Hepatocyte (in vitro differentiated cells): ENCODE data around the gene CDH26. TPM values are rescaled to one million over a fixed set of nuclear protein-coding genes. Genes with fewer than 3 reads are reported as not detected.

ENCODE experiments used
- DNase-seq: peaks from one replicate; pipeline ENCODE4 v3.0.0-alpha.2; 2016; ENCODE audit warnings: low spot score
- H2AFZ ChIP-seq: fragments of 200-600 bp; sonication (generic); 2 replicates; pipeline ENCODE4 v1.6.0; 2016; ENCODE audit warnings: antibody characterized with exemption, mild to moderate bottlenecking
- H3K27ac ChIP-seq: fragments of 200-600 bp; sonication (generic); 2 replicates; pipeline ENCODE4 v1.5.1; 2016; ENCODE audit warnings: mild to moderate bottlenecking
- H3K27me3 ChIP-seq: fragments of 200-600 bp; sonication (generic); 2 replicates; pipeline ENCODE4 v1.6.1; 2016
- H3K36me3 ChIP-seq: fragments of 200-600 bp; sonication (generic); replicated peaks from 2 replicates; pipeline ENCODE4 v1.5.1; 2016; ENCODE audit warnings: low read depth; ENCODE audit not compliant: insufficient read depth
- H3K4me1 ChIP-seq: fragments of 200-600 bp; sonication (generic); 2 replicates; pipeline ENCODE4 v1.5.1; 2016; ENCODE audit warnings: mild to moderate bottlenecking, moderate library complexity; ENCODE audit not compliant: insufficient read depth
- H3K4me2 ChIP-seq: fragments of 200-600 bp; sonication (generic); 2 replicates; pipeline ENCODE4 v1.6.0; 2016
- H3K4me3 ChIP-seq: fragments of 200-600 bp; sonication (generic); 2 replicates; pipeline ENCODE4 v1.5.1; 2016; ENCODE audit warnings: mild to moderate bottlenecking
- H3K79me2 ChIP-seq: fragments of 200-600 bp; sonication (generic); 2 replicates; pipeline ENCODE4 v1.6.0; 2017; ENCODE audit warnings: mild to moderate bottlenecking
- H3K9me2 ChIP-seq: fragments of 200-600 bp; sonication (generic); replicated peaks from 2 replicates; pipeline ENCODE4 v1.6.0; 2017; ENCODE audit warnings: mild to moderate bottlenecking; ENCODE audit not compliant: insufficient read depth
- H3K9me3 ChIP-seq: fragments of 200-600 bp; sonication (generic); 2 replicates; pipeline ENCODE4 v1.5.1; 2016; ENCODE audit warnings: low read depth, mild to moderate bottlenecking
- H4K20me1 ChIP-seq: fragments of 200-600 bp; sonication (generic); 2 replicates; pipeline ENCODE4 v1.6.0; 2016; ENCODE audit warnings: mild to moderate bottlenecking; ENCODE audit not compliant: insufficient read depth, poor library complexity, severe bottlenecking
- CTCF ChIP-seq: fragments of 200-600 bp; sonication (generic); IDR thresholded peaks from 2 replicates; pipeline ENCODE4 v1.5.1; 2016; ENCODE audit warnings: antibody characterized with exemption, mild to moderate bottlenecking; ENCODE audit not compliant: poor library complexity
- EZH2 ChIP-seq: fragments of 200-600 bp; sonication (generic); IDR thresholded peaks from 2 replicates; pipeline ENCODE4 v1.6.1; 2016; ENCODE audit warnings: antibody characterized with exemption, mild to moderate bottlenecking, borderline replicate concordance
- EZH2phosphoT487 ChIP-seq: fragments of 200-600 bp; sonication (generic); IDR thresholded peaks from one replicate; pipeline ENCODE4 v1.6.1; 2018; ENCODE audit warnings: antibody characterized with exemption, mild to moderate bottlenecking, low read depth, moderate library complexity; ENCODE audit not compliant: unreplicated experiment, severe bottlenecking
- WGBS: methylation state at CpG from one replicate; pipeline ENCODE4 v1.1.6; 2016; ENCODE audit warnings: low lambda C conversion rate; ENCODE audit errors: missing lambda C conversion rate; 5-methylcytosine and 5-hydroxymethylcytosine counted together
- polyA plus RNA-seq: library from polyadenylated mRNA; unstranded; fragments of >200 nt; fragmentation: Nextera tagmentation; extraction: Ambion mirVana; gene quantifications from 2 replicates; pipeline ENCODE4 v1.2.1, GENCODE V29; 2016
- total RNA-seq: library from RNA; depleted of rRNA; stranded (reverse); fragments of >200 nt; gene quantifications from 2 replicates; pipeline ENCODE4 v1.2.3, GENCODE V29; 2014

Gene CDH26
- total and polyA plus RNA-seq, 2 experiments from 2014 or later = 2.2 to 2.3 TPM

- Histone ChIP-seq H3K36me3 (no peaks in the 10 kb centered on the region), H3K4me2 (no peak overlapping the region), H4K20me1 (no peaks in the 10 kb centered on the region), H3K27ac (no peak overlapping the region), H3K27me3 (peaks cover 15% of the 10 kb centered on the region), H3K9me2 (no peaks in the 10 kb centered on the region), H3K4me3 (no peak overlapping the region), H3K9me3 (no peaks in the 10 kb centered on the region), H3K79me2 (no peaks in the 10 kb centered on the region), H2AFZ (no peak overlapping the region), H3K4me1 (peaks cover 11% of the 10 kb centered on the region)
- WGBS = 83% methylated on average over 14 of the region's 14 CpGs
- DNase-seq = no peak
- no peak for TF ChIP-seq CTCF
- no peak for TF ChIP-seq EZH2
These were observed 97.5 kb downstream of the CDH26 start for GRCh38 chr20:60055740-60056139.

GRCh38 chr20:60056407-60057122 is 98.3 kb downstream of the CDH26 start:
- Histone ChIP-seq H3K4me3 (no peak overlapping the region), H2AFZ (no peak overlapping the region), H3K4me1 (peaks cover 11% of the 10 kb centered on the region), H3K27me3 (peaks cover 12% of the 10 kb centered on the region), H3K4me2 (no peak overlapping the region), H3K36me3 (no peaks in the 10 kb centered on the region), H4K20me1 (no peaks in the 10 kb centered on the region), H3K79me2 (no peaks in the 10 kb centered on the region), H3K27ac (no peak overlapping the region), H3K9me3 (no peaks in the 10 kb centered on the region), H3K9me2 (no peaks in the 10 kb centered on the region)
- TF ChIP-seq EZH2phosphoT487 (no peak), EZH2 (no peak), CTCF (no peak)
- WGBS = 87% methylated on average over 5 of the region's 5 CpGs
- no peak for DNase-seq

- Histone ChIP-seq H3K9me3 (no peaks in the 10 kb centered on the region), H3K4me3 (no peak overlapping the region), H3K27me3 (peaks cover 7% of the 10 kb centered on the region), H3K4me1 (peaks cover 11% of the 10 kb centered on the region), H2AFZ (no peak overlapping the region), H3K36me3 (no peaks in the 10 kb centered on the region), H3K27ac (no peak overlapping the region), H3K9me2 (no peaks in the 10 kb centered on the region), H3K79me2 (no peaks in the 10 kb centered on the region), H4K20me1 (no peaks in the 10 kb centered on the region), H3K4me2 (no peak overlapping the region)
- WGBS = 25% methylated on average over 11 of the region's 11 CpGs
- peak; percentile 83 for DNase-seq
- TF ChIP-seq CTCF (peak; percentile 92), EZH2phosphoT487 (no peak)
These were observed 99.1 kb downstream of the CDH26 start for GRCh38 chr20:60057123-60057865.
